Airway epithelial cell (primary cell): Measurements from ENCODE around the gene FUT9. TPM values are rescaled to one million over a fixed set of nuclear protein-coding genes. Genes with fewer than 3 reads are reported as not detected.

Experiments used
- total RNA-seq: library from RNA; depleted of rRNA; stranded (reverse); fragments of >200 nt; gene quantifications from 2 replicates; pipeline ENCODE4 v1.2.3, GENCODE V29; 2015

The FUT9 gene
- total RNA-seq, result not detected in 2 replicates

DNA sequence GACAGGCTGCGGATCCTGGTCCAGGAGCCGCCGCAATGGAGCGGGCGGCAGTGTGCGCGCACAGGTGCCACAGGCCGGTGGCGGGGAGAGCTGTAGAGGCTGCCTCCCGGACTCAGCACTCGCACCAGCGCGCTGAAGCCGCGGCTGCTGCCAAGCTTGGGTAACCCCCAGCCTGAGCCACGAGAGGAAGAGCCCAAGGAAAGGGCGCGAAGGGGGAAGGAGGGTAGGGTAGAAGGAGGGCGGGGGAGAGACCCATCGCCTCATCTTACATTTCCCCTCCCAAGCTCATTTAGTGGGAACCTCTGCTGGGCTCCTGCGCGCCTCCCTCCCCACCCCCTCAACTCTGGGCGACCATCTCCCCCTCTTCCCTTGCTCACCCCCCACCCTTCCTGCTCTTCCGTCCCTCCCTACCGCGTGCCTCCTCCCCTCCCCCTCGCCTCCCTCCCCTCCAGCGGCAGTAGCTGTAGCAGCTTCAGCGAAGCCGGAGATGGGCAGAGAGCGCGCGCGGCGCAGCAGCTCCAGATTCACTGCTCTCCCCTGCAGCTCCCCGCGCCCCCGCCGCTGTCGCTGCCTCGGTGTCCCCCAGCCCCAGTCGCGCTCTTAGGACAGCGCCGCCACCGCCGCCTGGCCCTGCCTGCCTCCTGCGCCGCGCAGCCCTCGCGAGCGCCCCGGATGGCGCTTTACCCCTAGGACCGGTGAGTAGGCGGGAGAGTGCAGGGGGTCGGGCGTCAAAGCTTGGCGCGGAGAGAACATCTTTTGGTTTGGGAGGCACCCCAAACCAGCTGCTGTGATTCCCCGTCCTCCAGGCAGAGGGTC lies at the start of gene FUT9:
TSS of gene FUT9 (plus strand) at position 457 of the 816 bp plus-strand sequence. CDS start 187,182 bp downstream, outside the sequence.

